ENCODE results near the gene THAP4.

DNA sequence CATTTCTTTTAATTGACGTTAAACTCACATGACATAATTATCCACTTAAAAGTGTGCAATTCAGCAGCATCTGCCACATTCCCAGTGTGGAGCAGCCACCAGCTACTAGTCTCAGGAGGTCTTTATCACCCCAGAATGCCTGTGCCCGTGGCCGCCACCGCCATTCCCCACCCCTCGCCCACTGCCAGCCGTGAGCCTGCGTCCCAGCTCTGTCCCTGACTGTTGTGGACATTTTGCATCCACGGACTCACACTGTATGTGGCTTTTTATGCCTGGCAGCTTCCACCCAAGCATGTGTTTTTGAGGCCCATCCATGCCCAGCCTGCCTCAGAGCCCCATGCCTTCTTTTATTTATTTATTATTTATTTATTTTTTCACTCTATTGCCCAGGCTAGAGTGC, 69.2 kb downstream of the THAP4 start:
- TF ChIP-seq, protein P1, sequence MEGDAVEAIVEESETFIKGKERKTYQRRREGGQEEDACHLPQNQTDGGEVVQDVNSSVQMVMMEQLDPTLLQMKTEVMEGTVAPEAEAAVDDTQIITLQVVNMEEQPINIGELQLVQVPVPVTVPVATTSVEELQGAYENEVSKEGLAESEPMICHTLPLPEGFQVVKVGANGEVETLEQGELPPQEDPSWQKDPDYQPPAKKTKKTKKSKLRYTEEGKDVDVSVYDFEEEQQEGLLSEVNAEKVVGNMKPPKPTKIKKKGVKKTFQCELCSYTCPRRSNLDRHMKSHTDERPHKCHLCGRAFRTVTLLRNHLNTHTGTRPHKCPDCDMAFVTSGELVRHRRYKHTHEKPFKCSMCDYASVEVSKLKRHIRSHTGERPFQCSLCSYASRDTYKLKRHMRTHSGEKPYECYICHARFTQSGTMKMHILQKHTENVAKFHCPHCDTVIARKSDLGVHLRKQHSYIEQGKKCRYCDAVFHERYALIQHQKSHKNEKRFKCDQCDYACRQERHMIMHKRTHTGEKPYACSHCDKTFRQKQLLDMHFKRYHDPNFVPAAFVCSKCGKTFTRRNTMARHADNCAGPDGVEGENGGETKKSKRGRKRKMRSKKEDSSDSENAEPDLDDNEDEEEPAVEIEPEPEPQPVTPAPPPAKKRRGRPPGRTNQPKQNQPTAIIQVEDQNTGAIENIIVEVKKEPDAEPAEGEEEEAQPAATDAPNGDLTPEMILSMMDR (IDR thresholded peaks at IDR 0.05), result no peak
- no peak for TF ChIP-seq POLR2A (IDR thresholded peaks at IDR 0.05)

Data from body of pancreas (tissue), 4 donors.